Loucy (cell line): Measurements from ENCODE around the gene DRD4.

ENCODE experiments used
- H2AFZ ChIP-seq: fragments of 200-600 bp; sonication (generic); 2 replicates; pipeline ENCODE4 v1.6.0; 2016; ENCODE audit warnings: antibody characterized with exemption, mild to moderate bottlenecking, low read length, moderate library complexity
- H3F3A ChIP-seq: fragments of 200-600 bp; 2 replicates; pipeline ENCODE4 v1.6.0; 2016; ENCODE audit warnings: antibody characterized with exemption, low read depth, mild to moderate bottlenecking
- H3K27me3 ChIP-seq: fragments of 200-600 bp; sonication (generic); 2 replicates; pipeline ENCODE4 v1.6.1; 2014; ENCODE audit warnings: low read length, mild to moderate bottlenecking; ENCODE audit not compliant: insufficient read depth, poor library complexity, severe bottlenecking
- H3K36me3 ChIP-seq: fragments of 200-600 bp; sonication (generic); 2 replicates; pipeline ENCODE4 v1.6.1; 2016; ENCODE audit warnings: low read length; ENCODE audit not compliant: insufficient read depth
- H3K4me1 ChIP-seq: fragments of 200-600 bp; sonication (generic); 2 replicates; pipeline ENCODE4 v1.5.1; 2014; ENCODE audit warnings: low read length, mild to moderate bottlenecking; ENCODE audit not compliant: insufficient read depth, poor library complexity, severe bottlenecking
- H3K4me2 ChIP-seq: fragments of 200-600 bp; sonication (generic); 2 replicates; pipeline ENCODE4 v1.6.0; 2014; ENCODE audit warnings: antibody characterized with exemption, low read length, low read depth, mild to moderate bottlenecking; ENCODE audit not compliant: poor library complexity, severe bottlenecking
- H3K4me3 ChIP-seq: fragments of 200-600 bp; sonication (generic); 2 replicates; pipeline ENCODE4 v1.5.1; 2014; ENCODE audit warnings: low read length, mild to moderate bottlenecking, mixed read lengths; ENCODE audit not compliant: poor library complexity, severe bottlenecking
- H3K79me2 ChIP-seq: fragments of 200-600 bp; sonication (generic); 2 replicates; pipeline ENCODE4 v1.6.1; 2014; ENCODE audit warnings: low read length; ENCODE audit not compliant: insufficient read depth
- H3K9ac ChIP-seq: fragments of 200-600 bp; sonication (generic); 2 replicates; pipeline ENCODE4 v1.6.0; 2014; ENCODE audit warnings: mild to moderate bottlenecking, low read depth, low read length, moderate library complexity; ENCODE audit not compliant: poor library complexity, severe bottlenecking
- H3K9me2 ChIP-seq: fragments of 200-600 bp; sonication (generic); replicated peaks from 2 replicates; pipeline ENCODE4 v1.6.1; 2016; ENCODE audit warnings: low read depth, low read length, mixed read lengths
- H3K9me3 ChIP-seq: fragments of 200-600 bp; sonication (generic); 2 replicates; pipeline ENCODE4 v1.6.1; 2014; ENCODE audit warnings: mild to moderate bottlenecking, antibody characterized with exemption, low read length, low read depth; ENCODE audit not compliant: insufficient read depth
- H4K20me1 ChIP-seq: fragments of 200-600 bp; sonication (generic); 2 replicates; pipeline ENCODE4 v1.6.0; 2014; ENCODE audit warnings: antibody characterized with exemption, low read length, mild to moderate bottlenecking; ENCODE audit not compliant: insufficient read depth, poor library complexity, severe bottlenecking
- EZH2phosphoT487 ChIP-seq: fragments of 200-600 bp; IDR thresholded peaks from 2 replicates; pipeline ENCODE4 v1.6.1; 2018; ENCODE audit warnings: antibody characterized with exemption, mild to moderate bottlenecking, moderate library complexity, borderline replicate concordance
- TF ChIP-seq, protein P1 (sequence below): fragments of 200-600 bp; sonication (generic); conservative IDR thresholded peaks from 2 replicates; pipeline ENCODE4 v1.5.1; 2014; ENCODE audit warnings: mild to moderate bottlenecking, antibody characterized with exemption, low read length

DRD4 gene

DNA sequence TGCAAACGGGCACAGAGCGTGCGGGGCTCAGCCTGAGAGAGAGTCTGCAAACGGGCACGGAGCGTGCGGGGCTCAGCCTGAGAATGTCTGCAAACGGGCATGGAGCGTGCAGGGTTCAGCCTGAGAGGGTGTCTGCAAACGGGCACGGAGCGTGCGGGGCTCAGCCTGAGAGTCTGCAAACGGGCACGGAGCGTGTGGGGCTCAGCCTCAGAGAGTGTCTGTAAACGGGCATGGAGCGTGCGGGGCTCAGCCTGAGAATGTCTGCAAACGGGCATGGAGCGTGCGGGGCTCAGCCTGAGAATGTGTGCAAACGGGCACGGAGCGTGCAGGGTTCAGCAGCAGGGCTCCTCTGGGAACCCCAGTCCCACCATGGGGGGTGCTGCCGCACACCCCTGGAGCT, 47.3 kb upstream of the DRD4 start:
- no peaks in the 10 kb centered on the region for H3F3A ChIP-seq
- no peak overlapping the region for H3K4me2 ChIP-seq
- H3K9ac ChIP-seq = no peak overlapping the region
- no peak overlapping the region for H2AFZ ChIP-seq
- H3K27me3 ChIP-seq = no peaks in the 10 kb centered on the region
- peaks cover 27% of the 10 kb centered on the region; the same call in 1 of the 2 replicates for H3K79me2 ChIP-seq
- H3K4me1 ChIP-seq = no peaks in the 10 kb centered on the region
- peaks cover 89% of the 10 kb centered on the region; the same call in 1 of the 2 replicates for H3K36me3 ChIP-seq
- H4K20me1 ChIP-seq = peaks cover 15% of the 10 kb centered on the region
- no peaks in the 10 kb centered on the region for H3K9me3 ChIP-seq
- H3K4me3 ChIP-seq = no peak overlapping the region
- no peaks in the 10 kb centered on the region for H3K9me2 ChIP-seq
- TF ChIP-seq EZH2phosphoT487 = no peak
- TF ChIP-seq, protein P1, sequence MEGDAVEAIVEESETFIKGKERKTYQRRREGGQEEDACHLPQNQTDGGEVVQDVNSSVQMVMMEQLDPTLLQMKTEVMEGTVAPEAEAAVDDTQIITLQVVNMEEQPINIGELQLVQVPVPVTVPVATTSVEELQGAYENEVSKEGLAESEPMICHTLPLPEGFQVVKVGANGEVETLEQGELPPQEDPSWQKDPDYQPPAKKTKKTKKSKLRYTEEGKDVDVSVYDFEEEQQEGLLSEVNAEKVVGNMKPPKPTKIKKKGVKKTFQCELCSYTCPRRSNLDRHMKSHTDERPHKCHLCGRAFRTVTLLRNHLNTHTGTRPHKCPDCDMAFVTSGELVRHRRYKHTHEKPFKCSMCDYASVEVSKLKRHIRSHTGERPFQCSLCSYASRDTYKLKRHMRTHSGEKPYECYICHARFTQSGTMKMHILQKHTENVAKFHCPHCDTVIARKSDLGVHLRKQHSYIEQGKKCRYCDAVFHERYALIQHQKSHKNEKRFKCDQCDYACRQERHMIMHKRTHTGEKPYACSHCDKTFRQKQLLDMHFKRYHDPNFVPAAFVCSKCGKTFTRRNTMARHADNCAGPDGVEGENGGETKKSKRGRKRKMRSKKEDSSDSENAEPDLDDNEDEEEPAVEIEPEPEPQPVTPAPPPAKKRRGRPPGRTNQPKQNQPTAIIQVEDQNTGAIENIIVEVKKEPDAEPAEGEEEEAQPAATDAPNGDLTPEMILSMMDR = no peak

DNA sequence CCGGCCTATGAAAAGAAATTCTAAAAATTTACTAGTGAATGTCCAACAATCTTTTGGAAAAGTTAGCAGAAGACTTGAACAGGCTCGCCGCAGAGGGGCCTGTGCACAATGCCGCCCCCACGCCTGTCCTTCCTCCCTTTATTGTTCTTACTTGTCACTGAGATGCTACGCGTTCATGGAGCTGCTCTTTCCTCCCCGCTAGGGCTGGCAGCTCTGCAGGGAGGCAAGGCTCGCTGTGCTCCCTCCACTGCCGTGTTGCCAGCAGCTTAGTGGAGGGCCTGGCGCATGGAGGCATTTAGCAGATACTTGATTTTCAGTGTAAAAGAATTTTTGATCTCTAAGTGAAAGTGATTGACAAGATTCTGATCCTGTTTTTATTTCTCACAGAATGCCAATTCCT, 46.1 kb upstream of the DRD4 start:
- Histone ChIP-seq H3K4me2 (no peak overlapping the region), H4K20me1 (peaks cover 15% of the 10 kb centered on the region), H2AFZ (no peak overlapping the region), H3K9me2 (no peaks in the 10 kb centered on the region), H3K36me3 (peaks cover 95% of the 10 kb centered on the region; the same call in 1 of the 2 replicates), H3K4me3 (no peak overlapping the region), H3F3A (no peaks in the 10 kb centered on the region), H3K4me1 (no peaks in the 10 kb centered on the region), H3K27me3 (no peaks in the 10 kb centered on the region), H3K9me3 (no peaks in the 10 kb centered on the region), H3K79me2 (peaks cover 24% of the 10 kb centered on the region; the same call in 1 of the 2 replicates), H3K9ac (no peak overlapping the region)
- TF ChIP-seq, protein P1 = no peak
- TF ChIP-seq EZH2phosphoT487 = no peak

DNA sequence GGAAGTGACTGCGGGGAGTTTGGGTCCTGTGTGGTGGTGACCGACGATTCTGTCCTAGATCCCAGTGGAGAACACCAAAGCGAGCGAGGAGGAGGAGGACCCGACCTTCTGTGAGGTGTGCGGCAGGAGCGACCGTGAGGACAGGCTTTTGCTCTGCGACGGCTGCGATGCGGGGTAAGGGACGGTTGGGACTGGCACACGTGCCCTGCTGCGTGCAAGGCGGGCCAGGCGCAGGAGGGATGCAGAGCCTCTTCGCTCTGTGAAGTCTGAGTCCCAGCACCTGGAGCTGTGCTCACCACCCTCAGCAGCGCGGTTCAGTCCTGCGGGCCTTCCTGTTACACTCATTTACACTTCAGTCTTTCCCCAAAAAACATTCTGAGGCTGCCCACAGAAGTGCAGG, 44.6 kb upstream of the DRD4 start:
- H3K9me2 ChIP-seq = no peaks in the 10 kb centered on the region
- no peak overlapping the region for H3K4me3 ChIP-seq
- peaks cover 19% of the 10 kb centered on the region; the same call in 1 of the 2 replicates for H3K79me2 ChIP-seq
- no peaks in the 10 kb centered on the region for H3K9me3 ChIP-seq
- no peak overlapping the region for H3K4me2 ChIP-seq
- peaks cover 93% of the 10 kb centered on the region; the same call in 1 of the 2 replicates for H3K36me3 ChIP-seq
- H3F3A ChIP-seq = no peaks in the 10 kb centered on the region
- H2AFZ ChIP-seq = no peak overlapping the region
- H3K9ac ChIP-seq = no peak overlapping the region
- H3K27me3 ChIP-seq = no peaks in the 10 kb centered on the region
- peaks cover 13% of the 10 kb centered on the region for H4K20me1 ChIP-seq
- TF ChIP-seq, protein P1 = no peak
- TF ChIP-seq EZH2phosphoT487 = no peak
- H3K4me1 ChIP-seq = no peaks in the 10 kb centered on the region
